ENCODE results near the gene PERCC1. TPM values are rescaled to one million over a fixed set of nuclear protein-coding genes. Genes with fewer than 3 reads are reported as not detected.
"Not testable (repeated sequence)": the region's sequence is repeated elsewhere in the genome, so short reads cannot be mapped to it uniquely, and the experiment has no call there.

Gene PERCC1
- total and polyA plus RNA-seq, 9 of the 15 experiments (the other 6 are each of a cell fraction or from before 2014, with no cell fraction given) = not detected

DNA sequence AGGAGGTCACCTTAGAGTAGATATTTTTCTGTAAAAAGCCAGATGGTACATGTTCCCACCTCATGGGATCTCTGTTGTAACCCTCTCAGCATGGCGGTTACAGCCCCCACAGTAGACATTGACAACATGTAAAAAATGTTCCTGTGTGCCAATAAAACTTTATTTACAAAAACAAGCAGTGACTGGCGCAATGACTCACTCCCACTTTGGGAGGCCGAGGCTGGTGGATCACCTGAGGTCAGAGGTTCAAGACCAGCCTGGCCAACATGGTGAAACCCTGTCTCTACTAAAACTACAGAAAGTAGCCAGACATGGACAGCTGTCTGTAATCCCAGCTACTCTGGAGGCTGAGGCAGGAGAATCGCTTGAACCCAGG lies 8.8 kb downstream of the PERCC1 start:
- H4K20me1 ChIP-seq (replicated peaks; ENCODE audit: control insufficient read depth, insufficient read depth, low read length); H3K27ac ChIP-seq (ENCODE audit: extremely low read depth, low read depth, low read length); ATAC-seq; H3K9ac ChIP-seq (ENCODE audit: insufficient read depth in 1 of 2, low read depth in 2 of 2, low read length in 2 of 2); H3K9me3 ChIP-seq (replicated peaks; ENCODE audit: control insufficient read depth, insufficient read depth, low read depth, low read length); intact Hi-C loops (cut with micrococcal nuclease); H3K27me3 ChIP-seq (ENCODE audit: control insufficient read depth in 2 of 2, insufficient read depth in 2 of 2, low read length in 2 of 2); in situ Hi-C loops (cut with MboI); POLR2A ChIA-PET; H3K36me3 ChIP-seq (ENCODE audit: control insufficient read depth, insufficient read depth, low read length); H3K4me3 ChIP-seq; H2AFZ ChIP-seq (ENCODE audit: low read depth, low read length); FAIRE-seq; DNase-seq (ENCODE audit: extremely low read depth in 1 of 4, low spot score in 3 of 4); H3K9me1 ChIP-seq (ENCODE audit: control insufficient read depth, insufficient read depth, low read length); CTCF ChIA-PET (ENCODE audit: low intra/inter-chr PET ratio); H3K79me2 ChIP-seq (ENCODE audit: control insufficient read depth, insufficient read depth, low read length); BruUV-seq (replicated peaks); H3K4me2 ChIP-seq (ENCODE audit: insufficient read depth, low read length): not testable (repeated sequence)
- WGBS (ENCODE audit: insufficient coverage, low coverage, missing lambda C conversion rate) = 58% methylated on average over 4 of the region's 4 CpGs
- H3K4me1 ChIP-seq (replicated peaks in 1 of 2; ENCODE audit: control insufficient read depth in 2 of 2, insufficient read depth in 2 of 2, low read length in 2 of 2) = peaks cover 0 to 73% of the 10 kb centered on the region in 2 experiments; a peak in 3 of 5 replicates
- TF ChIP-seq, protein P1, sequence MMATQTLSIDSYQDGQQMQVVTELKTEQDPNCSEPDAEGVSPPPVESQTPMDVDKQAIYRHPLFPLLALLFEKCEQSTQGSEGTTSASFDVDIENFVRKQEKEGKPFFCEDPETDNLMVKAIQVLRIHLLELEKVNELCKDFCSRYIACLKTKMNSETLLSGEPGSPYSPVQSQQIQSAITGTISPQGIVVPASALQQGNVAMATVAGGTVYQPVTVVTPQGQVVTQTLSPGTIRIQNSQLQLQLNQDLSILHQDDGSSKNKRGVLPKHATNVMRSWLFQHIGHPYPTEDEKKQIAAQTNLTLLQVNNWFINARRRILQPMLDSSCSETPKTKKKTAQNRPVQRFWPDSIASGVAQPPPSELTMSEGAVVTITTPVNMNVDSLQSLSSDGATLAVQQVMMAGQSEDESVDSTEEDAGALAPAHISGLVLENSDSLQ (IDR thresholded peaks at IDR 0.05) = peak; percentile 24; the same call in 1 of the 2 replicates
- TF ChIP-seq NFE2 (IDR thresholded peaks at IDR 0.05; ENCODE audit: low read depth) = 0 out of 2 replicates have a peak, but pooled peaks have one; percentile 12
- TF ChIP-seq, protein P2, sequence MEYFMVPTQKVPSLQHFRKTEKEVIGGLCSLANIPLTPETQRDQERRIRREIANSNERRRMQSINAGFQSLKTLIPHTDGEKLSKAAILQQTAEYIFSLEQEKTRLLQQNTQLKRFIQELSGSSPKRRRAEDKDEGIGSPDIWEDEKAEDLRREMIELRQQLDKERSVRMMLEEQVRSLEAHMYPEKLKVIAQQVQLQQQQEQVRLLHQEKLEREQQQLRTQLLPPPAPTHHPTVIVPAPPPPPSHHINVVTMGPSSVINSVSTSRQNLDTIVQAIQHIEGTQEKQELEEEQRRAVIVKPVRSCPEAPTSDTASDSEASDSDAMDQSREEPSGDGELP (CRISPR knock-in tag; IDR thresholded peaks at IDR 0.05; ENCODE audit: borderline replicate concordance) = 0 out of 2 replicates have a peak, but pooled peaks have one; percentile 6
- TF ChIP-seq ZNF384 (IDR thresholded peaks at IDR 0.05; ENCODE audit: low read depth, low read length) = peak; percentile 47; the same call in 1 of the 2 replicates
- peak; percentile 44; the same call in 1 of the 2 replicates for TF ChIP-seq JUND (IDR thresholded peaks at IDR 0.05; ENCODE audit: borderline replicate concordance, low read depth, low read length)
- 0 out of 3 replicates have a peak, but pooled peaks have one; percentile 13 for TF ChIP-seq JUND (tag; IDR thresholded peaks at IDR 0.05; ENCODE audit: borderline replicate concordance, low read depth, low read length)
- TF ChIP-seq, protein P3, sequence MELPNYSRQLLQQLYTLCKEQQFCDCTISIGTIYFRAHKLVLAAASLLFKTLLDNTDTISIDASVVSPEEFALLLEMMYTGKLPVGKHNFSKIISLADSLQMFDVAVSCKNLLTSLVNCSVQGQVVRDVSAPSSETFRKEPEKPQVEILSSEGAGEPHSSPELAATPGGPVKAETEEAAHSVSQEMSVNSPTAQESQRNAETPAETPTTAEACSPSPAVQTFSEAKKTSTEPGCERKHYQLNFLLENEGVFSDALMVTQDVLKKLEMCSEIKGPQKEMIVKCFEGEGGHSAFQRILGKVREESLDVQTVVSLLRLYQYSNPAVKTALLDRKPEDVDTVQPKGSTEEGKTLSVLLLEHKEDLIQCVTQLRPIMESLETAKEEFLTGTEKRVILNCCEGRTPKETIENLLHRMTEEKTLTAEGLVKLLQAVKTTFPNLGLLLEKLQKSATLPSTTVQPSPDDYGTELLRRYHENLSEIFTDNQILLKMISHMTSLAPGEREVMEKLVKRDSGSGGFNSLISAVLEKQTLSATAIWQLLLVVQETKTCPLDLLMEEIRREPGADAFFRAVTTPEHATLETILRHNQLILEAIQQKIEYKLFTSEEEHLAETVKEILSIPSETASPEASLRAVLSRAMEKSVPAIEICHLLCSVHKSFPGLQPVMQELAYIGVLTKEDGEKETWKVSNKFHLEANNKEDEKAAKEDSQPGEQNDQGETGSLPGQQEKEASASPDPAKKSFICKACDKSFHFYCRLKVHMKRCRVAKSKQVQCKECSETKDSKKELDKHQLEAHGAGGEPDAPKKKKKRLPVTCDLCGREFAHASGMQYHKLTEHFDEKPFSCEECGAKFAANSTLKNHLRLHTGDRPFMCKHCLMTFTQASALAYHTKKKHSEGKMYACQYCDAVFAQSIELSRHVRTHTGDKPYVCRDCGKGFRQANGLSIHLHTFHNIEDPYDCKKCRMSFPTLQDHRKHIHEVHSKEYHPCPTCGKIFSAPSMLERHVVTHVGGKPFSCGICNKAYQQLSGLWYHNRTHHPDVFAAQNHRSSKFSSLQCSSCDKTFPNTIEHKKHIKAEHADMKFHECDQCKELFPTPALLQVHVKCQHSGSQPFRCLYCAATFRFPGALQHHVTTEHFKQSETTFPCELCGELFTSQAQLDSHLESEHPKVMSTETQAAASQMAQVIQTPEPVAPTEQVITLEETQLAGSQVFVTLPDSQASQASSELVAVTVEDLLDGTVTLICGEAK (IDR thresholded peaks at IDR 0.05) = peak; percentile 98
- TF ChIP-seq, protein P3 (CRISPR knock-in tag; IDR thresholded peaks at IDR 0.05) = peak; percentile 98
- TF ChIP-seq, protein P4, sequence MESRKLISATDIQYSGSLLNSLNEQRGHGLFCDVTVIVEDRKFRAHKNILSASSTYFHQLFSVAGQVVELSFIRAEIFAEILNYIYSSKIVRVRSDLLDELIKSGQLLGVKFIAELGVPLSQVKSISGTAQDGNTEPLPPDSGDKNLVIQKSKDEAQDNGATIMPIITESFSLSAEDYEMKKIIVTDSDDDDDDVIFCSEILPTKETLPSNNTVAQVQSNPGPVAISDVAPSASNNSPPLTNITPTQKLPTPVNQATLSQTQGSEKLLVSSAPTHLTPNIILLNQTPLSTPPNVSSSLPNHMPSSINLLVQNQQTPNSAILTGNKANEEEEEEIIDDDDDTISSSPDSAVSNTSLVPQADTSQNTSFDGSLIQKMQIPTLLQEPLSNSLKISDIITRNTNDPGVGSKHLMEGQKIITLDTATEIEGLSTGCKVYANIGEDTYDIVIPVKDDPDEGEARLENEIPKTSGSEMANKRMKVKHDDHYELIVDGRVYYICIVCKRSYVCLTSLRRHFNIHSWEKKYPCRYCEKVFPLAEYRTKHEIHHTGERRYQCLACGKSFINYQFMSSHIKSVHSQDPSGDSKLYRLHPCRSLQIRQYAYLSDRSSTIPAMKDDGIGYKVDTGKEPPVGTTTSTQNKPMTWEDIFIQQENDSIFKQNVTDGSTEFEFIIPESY (CRISPR knock-in tag; IDR thresholded peaks at IDR 0.05) = peak; percentile 12; the same call in 1 of the 2 replicates

Measured in K562 (cell line).